Body of pancreas (tissue), 4 donors: ENCODE results near the gene ADRM1. TPM values are rescaled to one million over a fixed set of nuclear protein-coding genes. Genes with fewer than 3 reads are reported as not detected.

Experiments
- ATAC-seq: fragments of 150-250 bp; one replicate; pipeline ENCODE4 v1.9.1; 2016
- DNase-seq, 4 donors: peaks; one replicate each; pipeline ENCODE4 v3.0.0-alpha.2; 2019
- H3K27ac ChIP-seq, 4 donors: fragments of 200-600 bp; sonication (generic); 1 replicate in 3 of 4; 2 replicates in 1 of 4; pipeline versions ENCODE4 v1.5.1 to v1.6.1; 2016 to 2019; ENCODE audit warnings: mild to moderate bottlenecking in 1 of 4, mixed read lengths in 1 of 4, moderate library complexity in 1 of 4
- H3K27me3 ChIP-seq, 2 donors: fragments of 200-600 bp; sonication (generic); one replicate each; pipeline ENCODE4 v1.6.0; 2016; ENCODE audit warnings: mild to moderate bottlenecking in 1 of 2
- H3K36me3 ChIP-seq, 2 donors: fragments of 200-600 bp; sonication (generic); replicated peaks in 1 of 2; 2 replicates each; pipeline ENCODE4 v1.5.1; 2016; ENCODE audit warnings: low read depth in 2 of 2; ENCODE audit not compliant: insufficient read depth in 1 of 2
- H3K4me1 ChIP-seq: fragments of 200-600 bp; sonication (generic); one replicate; pipeline ENCODE4 v1.6.0; 2016
- H3K4me3 ChIP-seq, 2 donors: fragments of 200-600 bp; sonication (generic); 1 replicate in 1 of 2; 2 replicates in 1 of 2; pipeline ENCODE4 v1.5.1; 2016 to 2019
- H3K9me3 ChIP-seq, 3 donors: fragments of 200-600 bp; sonication (generic); 1 replicate in 2 of 3; 2 replicates in 1 of 3; pipeline ENCODE4 v1.5.1; 2016
- POLR2A ChIP-seq, 3 donors: fragments of 450-650 bp; IDR thresholded peaks; one replicate each; pipeline ENCODE4 v1.6.1; 2016; ENCODE audit warnings: antibody characterized with exemption in 3 of 3, mild to moderate bottlenecking in 2 of 3
- WGBS, 2 donors: methylation state at CpG; one replicate each; pipeline ENCODE4 v1.1.5; 2017; 5-methylcytosine and 5-hydroxymethylcytosine counted together
- intact Hi-C: fragments of 100-400 bp; cut with DNase I; formaldehyde crosslinking; loops from one replicate; pipeline ENCODE4 v1.15.1; 2023
- total RNA-seq, 2 donors: library from RNA; depleted of rRNA; stranded (reverse); fragments of >200 nt; gene quantifications; one replicate each; pipeline ENCODE4 v1.1.0, GENCODE V29; 2016
- TF ChIP-seq, protein P1 (sequence below), 7 experiments: fragments of 450-650 bp in 4 of 7; fragments of 200-600 bp in 3 of 7; sonication (generic) in 3 of 7; IDR thresholded peaks; one replicate each; pipeline ENCODE4 v1.5.1; 2016 to 2019; ENCODE audit warnings: antibody characterized with exemption in 7 of 7

Gene ADRM1
- total RNA-seq, 2 donors from 2014 or later, result 79.9 to 104 TPM

DNA sequence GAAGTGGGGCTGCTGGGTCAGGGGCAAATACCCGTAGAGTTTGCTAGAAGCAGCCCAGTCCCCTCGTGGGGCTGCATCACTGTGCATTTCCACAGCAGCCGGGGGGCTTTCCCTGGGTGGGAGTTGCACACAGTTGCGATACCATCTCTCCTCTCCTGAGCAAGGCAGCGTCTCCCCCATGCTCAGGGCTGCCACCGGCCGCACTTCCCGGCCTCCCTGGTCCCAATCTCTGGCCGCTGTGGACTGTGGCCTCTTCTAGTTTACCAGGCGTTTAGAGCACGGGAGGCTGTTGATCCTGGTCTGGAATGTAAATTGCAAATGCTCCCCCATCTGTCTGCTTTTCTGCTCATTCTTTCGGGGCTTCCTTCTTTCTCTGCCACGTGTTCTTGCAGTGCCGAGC is 33.4 kb upstream of the ADRM1 start:
- DNase-seq (no peak), ATAC-seq (no peak)
- Histone ChIP-seq H3K27me3 (no peaks in the 10 kb centered on the region), H3K36me3 (peaks cover 20 to 21% of the 10 kb centered on the region in 2 donors), H3K27ac (no peak overlapping the region), H3K9me3 (no peaks in the 10 kb centered on the region), H3K4me3 (no peak overlapping the region), H3K4me1 (no peaks in the 10 kb centered on the region)
- no peak for TF ChIP-seq POLR2A (IDR thresholded peaks at IDR 0.05)
- TF ChIP-seq, protein P1, sequence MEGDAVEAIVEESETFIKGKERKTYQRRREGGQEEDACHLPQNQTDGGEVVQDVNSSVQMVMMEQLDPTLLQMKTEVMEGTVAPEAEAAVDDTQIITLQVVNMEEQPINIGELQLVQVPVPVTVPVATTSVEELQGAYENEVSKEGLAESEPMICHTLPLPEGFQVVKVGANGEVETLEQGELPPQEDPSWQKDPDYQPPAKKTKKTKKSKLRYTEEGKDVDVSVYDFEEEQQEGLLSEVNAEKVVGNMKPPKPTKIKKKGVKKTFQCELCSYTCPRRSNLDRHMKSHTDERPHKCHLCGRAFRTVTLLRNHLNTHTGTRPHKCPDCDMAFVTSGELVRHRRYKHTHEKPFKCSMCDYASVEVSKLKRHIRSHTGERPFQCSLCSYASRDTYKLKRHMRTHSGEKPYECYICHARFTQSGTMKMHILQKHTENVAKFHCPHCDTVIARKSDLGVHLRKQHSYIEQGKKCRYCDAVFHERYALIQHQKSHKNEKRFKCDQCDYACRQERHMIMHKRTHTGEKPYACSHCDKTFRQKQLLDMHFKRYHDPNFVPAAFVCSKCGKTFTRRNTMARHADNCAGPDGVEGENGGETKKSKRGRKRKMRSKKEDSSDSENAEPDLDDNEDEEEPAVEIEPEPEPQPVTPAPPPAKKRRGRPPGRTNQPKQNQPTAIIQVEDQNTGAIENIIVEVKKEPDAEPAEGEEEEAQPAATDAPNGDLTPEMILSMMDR (IDR thresholded peaks at IDR 0.05), result no peak
- WGBS, 2 donors, result 88 to 90% methylated on average over 14 of the region's 14 CpGs
- intact Hi-C loops, result no loop called here

DNA sequence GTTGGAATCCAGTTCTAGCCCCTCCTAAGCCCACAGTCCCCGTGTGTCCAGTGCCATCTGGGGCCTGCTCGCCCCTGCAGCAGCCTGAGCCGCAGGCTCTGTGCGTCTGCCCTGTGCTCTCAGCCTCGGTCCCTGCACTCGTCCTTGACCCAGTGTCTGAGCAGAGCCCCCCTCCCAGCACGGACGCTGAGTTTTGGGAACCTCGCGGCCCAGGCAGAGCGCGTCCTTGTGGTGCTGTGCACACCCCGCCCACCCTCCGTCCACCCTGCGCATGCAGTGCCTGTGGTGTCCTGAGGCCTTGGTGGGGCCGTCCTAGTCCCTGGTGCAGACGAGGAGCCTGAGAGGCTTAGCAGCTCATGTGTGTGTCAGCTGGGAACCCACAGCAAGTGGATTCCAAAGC is 32.9 kb upstream of the ADRM1 start:
- DNase-seq (no peak), ATAC-seq (no peak)
- Histone ChIP-seq H3K4me3 (no peak overlapping the region), H3K27me3 (no peaks in the 10 kb centered on the region), H3K27ac (no peak overlapping the region), H3K9me3 (no peaks in the 10 kb centered on the region), H3K4me1 (no peaks in the 10 kb centered on the region), H3K36me3 (peaks cover 18 to 21% of the 10 kb centered on the region in 2 donors)
- intact Hi-C loops, result no loop called here
- 82 to 89% methylated on average over 7 to 17 of the region's 17 CpGs for WGBS, 2 donors
- TF ChIP-seq, protein P1 (IDR thresholded peaks at IDR 0.05), result no peak
- TF ChIP-seq POLR2A (IDR thresholded peaks at IDR 0.05), result no peak

GRCh38 chr20:62272200-62272599 is 30.6 kb upstream of the ADRM1 start:
- ATAC-seq, result no peak
- Histone ChIP-seq H3K36me3 (peaks cover 19 to 21% of the 10 kb centered on the region in 2 donors), H3K4me3 (no peak overlapping the region), H3K9me3 (no peaks in the 10 kb centered on the region), H3K4me1 (no peaks in the 10 kb centered on the region), H3K27ac (no peak overlapping the region), H3K27me3 (no peaks in the 10 kb centered on the region)
- intact Hi-C loops, result no loop called here
- DNase-seq, result no peak
- TF ChIP-seq, protein P1 (IDR thresholded peaks at IDR 0.05), result no peak
- TF ChIP-seq POLR2A (IDR thresholded peaks at IDR 0.05), result no peak
- WGBS, 2 donors, result 85 to 100% methylated on average over 2 to 10 of the region's 10 CpGs

DNA sequence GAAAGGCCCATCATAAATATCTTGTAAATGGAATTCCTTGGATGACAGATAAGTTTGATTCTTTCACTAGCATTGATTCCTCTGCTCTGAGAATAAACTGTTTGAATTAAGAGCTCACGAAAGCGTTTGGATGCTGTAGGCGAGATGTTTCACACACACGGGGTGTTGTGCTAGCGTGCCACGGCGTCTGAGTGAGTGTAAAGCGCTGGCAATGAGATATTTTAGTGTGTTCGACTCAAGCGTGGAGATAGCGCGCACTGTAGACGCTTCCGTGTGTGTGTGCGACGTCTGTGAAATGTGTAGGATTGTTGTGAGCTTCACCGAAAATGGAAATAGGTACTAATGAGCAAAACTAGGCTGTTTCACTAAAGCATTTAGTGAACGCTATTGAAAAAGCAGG is 29.4 kb upstream of the ADRM1 start:
- H3K36me3 ChIP-seq, result peaks cover 19 to 21% of the 10 kb centered on the region in 2 donors

More for the DNA sequence above, 29.4 kb upstream of the ADRM1 start:
- DNase-seq, result no peak
- TF ChIP-seq POLR2A (IDR thresholded peaks at IDR 0.05), result no peak
- TF ChIP-seq, protein P1 (IDR thresholded peaks at IDR 0.05), result no peak
- Histone ChIP-seq H3K4me3 (no peak overlapping the region), H3K4me1 (no peaks in the 10 kb centered on the region), H3K27ac (no peak overlapping the region), H3K27me3 (no peaks in the 10 kb centered on the region), H3K9me3 (no peaks in the 10 kb centered on the region)
- WGBS, 2 donors, result 92 to 94% methylated on average over 18 of the region's 18 CpGs
- intact Hi-C loops, result no loop called here
- no peak for ATAC-seq
